ENCODE data around the gene REPS1. TPM values are rescaled to one million over a fixed set of nuclear protein-coding genes. Genes with fewer than 3 reads are reported as not detected.

REPS1 gene
- total RNA-seq, 2 donors from 2014 or later, result 33.0 to 34.1 TPM

DNA sequence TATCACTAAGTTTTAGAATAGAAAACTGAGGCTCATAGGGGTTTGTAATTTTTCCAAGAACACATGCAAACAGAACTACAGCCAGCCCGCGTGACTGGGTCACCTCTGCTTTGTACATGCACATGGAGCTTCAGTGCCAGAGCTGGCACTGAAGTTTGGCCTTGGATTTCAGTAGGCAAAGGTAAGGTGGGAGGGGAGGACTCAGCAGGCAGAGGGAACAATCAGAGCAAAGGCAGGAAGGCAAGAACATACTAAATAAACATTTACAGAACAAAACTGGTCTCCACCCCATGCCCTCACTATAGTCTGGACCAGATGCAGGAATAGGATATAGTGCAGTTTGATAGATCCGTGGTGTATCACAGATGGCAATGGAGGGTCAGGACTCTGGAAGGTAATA, 26.9 kb upstream of the REPS1 start:
- Histone ChIP-seq H3K9me3 (ENCODE audit: control insufficient read depth, low read length) (no peaks in the 10 kb centered on the region), H3K4me1 (ENCODE audit: control insufficient read depth, insufficient read depth, low read length) (no peaks in the 10 kb centered on the region), H3K36me3 (ENCODE audit: control insufficient read depth, insufficient read depth, low read length) (no peaks in the 10 kb centered on the region), H3K27me3 (ENCODE audit: control insufficient read depth, insufficient read depth, low read length, poor library complexity, severe bottlenecking) (peaks cover 94% of the 10 kb centered on the region), H3K27ac (ENCODE audit: low read depth, low read length) (no peak overlapping the region), H3K9ac (ENCODE audit: extremely low read depth, low read length, poor library complexity, severe bottlenecking) (no peak overlapping the region), H3K4me3 (ENCODE audit: low read length) (no peak overlapping the region)
- H3K4me3 Mint-ChIP-seq, result no peak overlapping the region
- H3K36me3 Mint-ChIP-seq (ENCODE audit: low read depth), result no peaks in the 10 kb centered on the region
- H3K4me1 Mint-ChIP-seq, result peaks cover 10% of the 10 kb centered on the region
- TF ChIP-seq, protein P1, sequence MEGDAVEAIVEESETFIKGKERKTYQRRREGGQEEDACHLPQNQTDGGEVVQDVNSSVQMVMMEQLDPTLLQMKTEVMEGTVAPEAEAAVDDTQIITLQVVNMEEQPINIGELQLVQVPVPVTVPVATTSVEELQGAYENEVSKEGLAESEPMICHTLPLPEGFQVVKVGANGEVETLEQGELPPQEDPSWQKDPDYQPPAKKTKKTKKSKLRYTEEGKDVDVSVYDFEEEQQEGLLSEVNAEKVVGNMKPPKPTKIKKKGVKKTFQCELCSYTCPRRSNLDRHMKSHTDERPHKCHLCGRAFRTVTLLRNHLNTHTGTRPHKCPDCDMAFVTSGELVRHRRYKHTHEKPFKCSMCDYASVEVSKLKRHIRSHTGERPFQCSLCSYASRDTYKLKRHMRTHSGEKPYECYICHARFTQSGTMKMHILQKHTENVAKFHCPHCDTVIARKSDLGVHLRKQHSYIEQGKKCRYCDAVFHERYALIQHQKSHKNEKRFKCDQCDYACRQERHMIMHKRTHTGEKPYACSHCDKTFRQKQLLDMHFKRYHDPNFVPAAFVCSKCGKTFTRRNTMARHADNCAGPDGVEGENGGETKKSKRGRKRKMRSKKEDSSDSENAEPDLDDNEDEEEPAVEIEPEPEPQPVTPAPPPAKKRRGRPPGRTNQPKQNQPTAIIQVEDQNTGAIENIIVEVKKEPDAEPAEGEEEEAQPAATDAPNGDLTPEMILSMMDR (conservative IDR thresholded peaks at IDR 0.05), result no peak
- 88 to 98% methylated on average over 1 to 3 of the region's 3 CpGs for WGBS, 2 experiments (ENCODE audit: insufficient coverage in 1 of 2, insufficient read length in 1 of 2)
- no peaks in the 10 kb centered on the region for H3K9me3 Mint-ChIP-seq
- DNase-seq, result no peak
- H3K27me3 Mint-ChIP-seq (ENCODE audit: insufficient read depth), result peaks cover 96% of the 10 kb centered on the region
- H3K27ac Mint-ChIP-seq, result no peak overlapping the region

DNA sequence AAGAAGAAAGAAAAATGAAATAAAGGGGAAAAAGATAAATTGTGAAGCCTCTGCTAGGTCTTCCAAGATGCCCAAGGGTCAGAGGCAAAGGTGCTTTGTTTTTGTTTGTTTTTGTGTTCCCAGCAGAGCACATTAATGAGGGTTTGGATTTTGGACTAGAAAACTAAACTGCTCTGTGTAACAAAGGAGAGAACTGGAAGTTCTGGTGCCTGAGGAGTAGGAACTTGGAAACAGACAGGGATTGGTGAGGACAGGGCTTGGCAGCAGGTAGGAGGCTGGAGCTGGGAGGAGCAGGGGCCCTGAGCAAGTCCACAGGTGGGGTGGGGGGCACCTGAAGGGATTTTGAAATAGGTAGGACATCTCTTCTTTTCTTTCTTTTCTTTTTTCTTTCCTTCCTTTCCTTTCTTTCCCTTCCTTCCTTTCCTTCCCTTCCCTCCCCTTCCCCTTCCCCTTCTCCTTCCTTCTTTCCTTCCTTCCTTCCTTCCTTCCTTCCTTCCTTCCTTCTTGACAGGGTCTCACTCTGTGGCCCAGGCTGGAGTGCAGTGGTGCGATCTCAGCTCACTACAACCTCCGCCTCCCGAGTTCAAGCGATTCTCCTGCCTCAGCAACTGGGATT, 25.2 kb upstream of the REPS1 start:
- WGBS, 2 experiments (ENCODE audit: insufficient coverage in 1 of 2, insufficient read length in 1 of 2), result 94 to 95% methylated on average over 3 to 4 of the region's 4 CpGs

DNA sequence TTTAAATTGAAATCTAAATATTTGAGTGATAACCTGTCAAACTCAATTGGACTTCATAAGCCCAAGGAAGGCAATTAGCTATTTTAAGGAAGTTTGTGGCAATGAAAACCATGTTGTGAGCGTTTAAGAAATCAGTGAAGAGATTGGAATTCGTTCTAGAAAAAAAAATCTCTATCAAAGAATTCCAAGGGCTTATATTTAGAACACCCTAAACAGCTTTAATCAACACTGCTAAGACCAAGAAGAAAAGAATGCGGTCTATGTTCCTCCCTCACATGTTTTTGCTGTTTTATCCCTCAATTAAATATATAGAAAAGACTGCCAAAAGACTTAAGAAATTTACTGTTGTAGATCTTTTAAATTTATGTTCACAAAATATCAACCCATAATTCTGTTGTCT, 23.9 kb upstream of the REPS1 start:
- TF ChIP-seq, protein P1 (conservative IDR thresholded peaks at IDR 0.05), result no peak
- Mint-ChIP-seq H3K27me3 (ENCODE audit: insufficient read depth) (peaks cover 96% of the 10 kb centered on the region), H3K27ac (no peak overlapping the region), H3K4me3 (no peak overlapping the region), H3K9me3 (no peaks in the 10 kb centered on the region), H3K4me1 (peaks cover 5% of the 10 kb centered on the region), H3K36me3 (ENCODE audit: low read depth) (no peaks in the 10 kb centered on the region)
- DNase-seq, result no peak
- Histone ChIP-seq H3K9me3 (ENCODE audit: control insufficient read depth, low read length) (no peaks in the 10 kb centered on the region), H3K27ac (ENCODE audit: low read depth, low read length) (no peak overlapping the region), H3K4me1 (ENCODE audit: control insufficient read depth, insufficient read depth, low read length) (no peaks in the 10 kb centered on the region), H3K9ac (ENCODE audit: extremely low read depth, low read length, poor library complexity, severe bottlenecking) (no peak overlapping the region), H3K27me3 (ENCODE audit: control insufficient read depth, insufficient read depth, low read length, poor library complexity, severe bottlenecking) (peaks cover 94% of the 10 kb centered on the region), H3K36me3 (ENCODE audit: control insufficient read depth, insufficient read depth, low read length) (no peaks in the 10 kb centered on the region), H3K4me3 (ENCODE audit: low read length) (no peak overlapping the region)
- WGBS, 2 experiments (ENCODE audit: insufficient coverage in 1 of 2, insufficient read length in 1 of 2), result 80 to 100% methylated on average over 1 to 2 of the region's 3 CpGs

More for the DNA sequence above, 25.2 kb upstream of the REPS1 start:
- Histone ChIP-seq H3K9ac (ENCODE audit: extremely low read depth, low read length, poor library complexity, severe bottlenecking) (no peak overlapping the region), H3K36me3 (ENCODE audit: control insufficient read depth, insufficient read depth, low read length) (no peaks in the 10 kb centered on the region), H3K4me3 (ENCODE audit: low read length) (no peak overlapping the region), H3K27me3 (ENCODE audit: control insufficient read depth, insufficient read depth, low read length, poor library complexity, severe bottlenecking) (peaks cover 94% of the 10 kb centered on the region), H3K9me3 (ENCODE audit: control insufficient read depth, low read length) (no peaks in the 10 kb centered on the region), H3K4me1 (ENCODE audit: control insufficient read depth, insufficient read depth, low read length) (no peaks in the 10 kb centered on the region), H3K27ac (ENCODE audit: low read depth, low read length) (no peak overlapping the region)
- H3K9me3 Mint-ChIP-seq, result no peaks in the 10 kb centered on the region
- H3K27me3 Mint-ChIP-seq (ENCODE audit: insufficient read depth), result peaks cover 96% of the 10 kb centered on the region
- no peak for DNase-seq
- H3K27ac Mint-ChIP-seq, result no peak overlapping the region
- H3K4me3 Mint-ChIP-seq, result no peak overlapping the region
- TF ChIP-seq, protein P1 (conservative IDR thresholded peaks at IDR 0.05), result no peak
- no peaks in the 10 kb centered on the region for H3K36me3 Mint-ChIP-seq (ENCODE audit: low read depth)
- peaks cover 10% of the 10 kb centered on the region for H3K4me1 Mint-ChIP-seq
